Vagina (tissue), 2 donors: ENCODE data around the gene SHISA3. TPM values are rescaled to one million over a fixed set of nuclear protein-coding genes. Genes with fewer than 3 reads are reported as not detected.

Source experiments
- DNase-seq, 2 donors: peaks; one replicate each; pipeline ENCODE4 v3.0.0-alpha.2; 2017; ENCODE audit errors: extremely low spot score in 2 of 2
- H3K27ac ChIP-seq: fragments of 200-600 bp; sonication (generic); one replicate; pipeline ENCODE4 v1.5.1; 2019
- H3K27me3 ChIP-seq: fragments of 200-600 bp; sonication (generic); one replicate; pipeline ENCODE4 v1.5.1; 2019
- H3K36me3 ChIP-seq, 2 donors: fragments of 200-600 bp; sonication (generic); one replicate each; pipeline ENCODE4 v1.5.1; 2017 to 2019
- H3K4me1 ChIP-seq: fragments of 200-600 bp; sonication (generic); one replicate; pipeline ENCODE4 v1.5.1; 2019
- H3K4me3 ChIP-seq, 2 donors: fragments of 200-600 bp; sonication (generic); 1 replicate in 1 of 2; 2 replicates in 1 of 2; pipeline ENCODE4 v1.5.1; 2016 to 2019
- H3K9me3 ChIP-seq: fragments of 200-600 bp; sonication (generic); one replicate; pipeline ENCODE4 v1.5.1; 2019
- POLR2A ChIP-seq, 2 donors: fragments of 450-650 bp; IDR thresholded peaks; one replicate each; pipeline ENCODE4 v1.6.1; 2017; ENCODE audit warnings: antibody characterized with exemption in 2 of 2, mild to moderate bottlenecking in 2 of 2, moderate library complexity in 2 of 2
- POLR2AphosphoS5 ChIP-seq, 2 donors: sonication (generic); formaldehyde crosslinking; IDR thresholded peaks; one replicate each; pipeline ENCODE4 v1.9.0; 2017; ENCODE audit warnings: antibody characterized with exemption in 2 of 2, mild to moderate bottlenecking in 2 of 2, low read depth in 1 of 2; ENCODE audit not compliant: insufficient read depth in 1 of 2
- intact Hi-C: fragments of 100-400 bp; cut with DNase I; formaldehyde crosslinking; loops from one replicate; pipeline ENCODE4 v1.15.1; 2023
- total RNA-seq: library from RNA; depleted of rRNA; stranded (reverse); fragments of >200 nt; gene quantifications from one replicate; pipeline ENCODE4 v1.2.3, GENCODE V29; 2016
- TF ChIP-seq, protein P1 (sequence below), 3 experiments: fragments of 450-650 bp in 2 of 3; fragments of 200-600 bp in 1 of 3; sonication (generic) in 1 of 3; IDR thresholded peaks; one replicate each; pipeline ENCODE4 v1.5.1; 2017 to 2019; ENCODE audit warnings: antibody characterized with exemption in 3 of 3, mild to moderate bottlenecking in 2 of 3, moderate library complexity in 2 of 3

SHISA3 gene
- total RNA-seq, 1 donor from 2014 or later = 4.4 TPM

DNA sequence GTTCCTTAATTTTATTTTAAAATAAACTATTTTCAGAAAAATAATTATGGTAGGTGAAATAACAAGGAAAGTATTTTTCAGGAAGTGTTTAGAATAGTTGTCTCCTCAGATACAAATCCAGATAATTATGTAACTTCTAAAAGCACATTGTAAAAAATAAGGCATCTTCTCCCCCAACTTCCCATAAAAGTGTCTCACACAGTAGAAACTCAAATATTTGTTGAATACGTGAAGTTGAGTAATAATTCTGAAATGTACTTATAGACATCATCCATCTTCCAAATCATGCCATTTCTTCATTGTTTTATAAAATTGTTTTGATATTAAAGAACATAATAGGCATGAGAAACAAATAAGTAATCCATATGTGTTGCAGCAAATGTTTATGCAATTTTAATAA, 18.0 kb downstream of the SHISA3 start:
- TF ChIP-seq POLR2A (IDR thresholded peaks at IDR 0.05) (no peak), POLR2AphosphoS5 (IDR thresholded peaks at IDR 0.05; ENCODE audit: insufficient read depth in 1 of 2, low read depth in 1 of 2) (no peak)
- TF ChIP-seq, protein P1, sequence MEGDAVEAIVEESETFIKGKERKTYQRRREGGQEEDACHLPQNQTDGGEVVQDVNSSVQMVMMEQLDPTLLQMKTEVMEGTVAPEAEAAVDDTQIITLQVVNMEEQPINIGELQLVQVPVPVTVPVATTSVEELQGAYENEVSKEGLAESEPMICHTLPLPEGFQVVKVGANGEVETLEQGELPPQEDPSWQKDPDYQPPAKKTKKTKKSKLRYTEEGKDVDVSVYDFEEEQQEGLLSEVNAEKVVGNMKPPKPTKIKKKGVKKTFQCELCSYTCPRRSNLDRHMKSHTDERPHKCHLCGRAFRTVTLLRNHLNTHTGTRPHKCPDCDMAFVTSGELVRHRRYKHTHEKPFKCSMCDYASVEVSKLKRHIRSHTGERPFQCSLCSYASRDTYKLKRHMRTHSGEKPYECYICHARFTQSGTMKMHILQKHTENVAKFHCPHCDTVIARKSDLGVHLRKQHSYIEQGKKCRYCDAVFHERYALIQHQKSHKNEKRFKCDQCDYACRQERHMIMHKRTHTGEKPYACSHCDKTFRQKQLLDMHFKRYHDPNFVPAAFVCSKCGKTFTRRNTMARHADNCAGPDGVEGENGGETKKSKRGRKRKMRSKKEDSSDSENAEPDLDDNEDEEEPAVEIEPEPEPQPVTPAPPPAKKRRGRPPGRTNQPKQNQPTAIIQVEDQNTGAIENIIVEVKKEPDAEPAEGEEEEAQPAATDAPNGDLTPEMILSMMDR (IDR thresholded peaks at IDR 0.05) = no peak
- Histone ChIP-seq H3K36me3 (no peaks in the 10 kb centered on the region), H3K9me3 (no peaks in the 10 kb centered on the region), H3K4me3 (no peak overlapping the region), H3K27me3 (no peaks in the 10 kb centered on the region), H3K27ac (no peak overlapping the region), H3K4me1 (no peaks in the 10 kb centered on the region)
- intact Hi-C loops = no loop called here
- no peak for DNase-seq

DNA sequence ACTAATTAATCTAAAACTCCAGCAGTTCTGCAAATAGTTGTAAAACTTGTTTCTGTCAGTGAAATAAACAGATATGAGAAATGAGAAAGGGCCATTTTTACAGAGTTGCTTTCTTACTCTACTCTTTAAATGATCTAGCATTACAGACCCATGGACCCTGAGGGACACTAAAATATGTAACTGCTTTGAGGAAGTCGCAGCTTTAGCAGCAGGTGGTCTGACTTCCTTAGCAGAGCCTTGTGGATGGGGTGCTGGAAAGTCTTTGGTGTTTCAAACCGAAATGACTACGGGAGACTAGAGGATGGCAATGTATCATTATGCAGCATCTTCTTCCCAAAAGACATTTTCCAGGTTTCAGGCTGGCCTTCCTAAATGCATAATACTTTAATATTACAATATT, 18.7 kb downstream of the SHISA3 start:
- Histone ChIP-seq H3K9me3 (no peaks in the 10 kb centered on the region), H3K27ac (no peak overlapping the region), H3K27me3 (no peaks in the 10 kb centered on the region), H3K4me1 (no peaks in the 10 kb centered on the region), H3K36me3 (no peaks in the 10 kb centered on the region), H3K4me3 (no peak overlapping the region)
- intact Hi-C loops = no loop called here
- DNase-seq = no peak
- no peak for TF ChIP-seq POLR2A (IDR thresholded peaks at IDR 0.05)
- TF ChIP-seq, protein P1 (IDR thresholded peaks at IDR 0.05) = no peak
- TF ChIP-seq POLR2AphosphoS5 (IDR thresholded peaks at IDR 0.05; ENCODE audit: insufficient read depth in 1 of 2, low read depth in 1 of 2) = no peak

DNA sequence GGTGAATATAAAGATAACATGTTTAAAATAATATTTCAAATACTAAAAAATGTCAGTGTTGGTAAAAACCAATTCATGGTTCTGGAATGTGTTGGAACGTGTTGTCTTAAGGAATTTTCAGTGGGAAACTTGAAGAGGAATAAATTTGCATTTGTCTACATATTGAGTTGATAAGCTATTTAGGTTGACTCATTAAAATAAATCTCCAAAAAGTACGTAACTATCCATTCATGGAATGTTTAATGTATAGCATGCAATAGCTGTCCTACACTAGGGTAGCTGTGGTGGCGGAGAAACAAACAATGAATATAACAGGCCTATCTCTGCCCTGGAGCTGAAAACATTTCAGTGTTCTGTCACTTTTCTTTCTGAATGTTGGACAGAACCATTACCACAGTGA, 20.3 kb downstream of the SHISA3 start:
- intact Hi-C loops = no loop called here
- Histone ChIP-seq H3K4me1 (no peaks in the 10 kb centered on the region), H3K4me3 (no peak overlapping the region), H3K27me3 (no peaks in the 10 kb centered on the region), H3K36me3 (no peaks in the 10 kb centered on the region), H3K27ac (no peak overlapping the region), H3K9me3 (no peaks in the 10 kb centered on the region)
- DNase-seq = no peak
- no peak for TF ChIP-seq POLR2A (IDR thresholded peaks at IDR 0.05)
- TF ChIP-seq, protein P1 (IDR thresholded peaks at IDR 0.05) = no peak
- no peak for TF ChIP-seq POLR2AphosphoS5 (IDR thresholded peaks at IDR 0.05; ENCODE audit: insufficient read depth in 1 of 2, low read depth in 1 of 2)

DNA sequence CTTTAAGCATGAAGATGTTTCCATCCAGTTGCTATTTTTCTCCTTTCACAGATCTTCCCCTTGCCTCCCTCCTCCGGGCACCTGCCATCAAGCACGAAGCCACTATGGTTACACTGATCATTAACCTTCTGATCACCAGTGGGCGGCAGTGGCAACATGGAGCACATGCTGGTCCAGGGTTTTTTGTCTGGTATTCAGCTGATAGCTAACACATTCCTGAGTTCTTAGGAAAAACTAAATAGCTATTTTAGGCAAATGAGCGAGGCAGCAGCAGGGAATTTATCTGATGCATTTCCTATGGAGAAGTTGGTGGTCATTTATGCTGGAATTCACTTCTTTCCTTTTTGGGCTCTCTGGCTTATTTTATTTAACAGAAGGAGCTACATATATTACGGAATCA, 22.9 kb downstream of the SHISA3 start:
- H3K4me1 ChIP-seq = no peaks in the 10 kb centered on the region
- TF ChIP-seq POLR2A (IDR thresholded peaks at IDR 0.05) (no peak), POLR2AphosphoS5 (IDR thresholded peaks at IDR 0.05; ENCODE audit: insufficient read depth in 1 of 2, low read depth in 1 of 2) (no peak)
- TF ChIP-seq, protein P1 (IDR thresholded peaks at IDR 0.05) = no peak
- intact Hi-C loops = no loop called here
- no peak for DNase-seq
- no peaks in the 10 kb centered on the region for H3K9me3 ChIP-seq
- H3K4me3 ChIP-seq = no peak overlapping the region
- H3K36me3 ChIP-seq = no peaks in the 10 kb centered on the region
- H3K27ac ChIP-seq = no peak overlapping the region
- H3K27me3 ChIP-seq = no peaks in the 10 kb centered on the region

DNA sequence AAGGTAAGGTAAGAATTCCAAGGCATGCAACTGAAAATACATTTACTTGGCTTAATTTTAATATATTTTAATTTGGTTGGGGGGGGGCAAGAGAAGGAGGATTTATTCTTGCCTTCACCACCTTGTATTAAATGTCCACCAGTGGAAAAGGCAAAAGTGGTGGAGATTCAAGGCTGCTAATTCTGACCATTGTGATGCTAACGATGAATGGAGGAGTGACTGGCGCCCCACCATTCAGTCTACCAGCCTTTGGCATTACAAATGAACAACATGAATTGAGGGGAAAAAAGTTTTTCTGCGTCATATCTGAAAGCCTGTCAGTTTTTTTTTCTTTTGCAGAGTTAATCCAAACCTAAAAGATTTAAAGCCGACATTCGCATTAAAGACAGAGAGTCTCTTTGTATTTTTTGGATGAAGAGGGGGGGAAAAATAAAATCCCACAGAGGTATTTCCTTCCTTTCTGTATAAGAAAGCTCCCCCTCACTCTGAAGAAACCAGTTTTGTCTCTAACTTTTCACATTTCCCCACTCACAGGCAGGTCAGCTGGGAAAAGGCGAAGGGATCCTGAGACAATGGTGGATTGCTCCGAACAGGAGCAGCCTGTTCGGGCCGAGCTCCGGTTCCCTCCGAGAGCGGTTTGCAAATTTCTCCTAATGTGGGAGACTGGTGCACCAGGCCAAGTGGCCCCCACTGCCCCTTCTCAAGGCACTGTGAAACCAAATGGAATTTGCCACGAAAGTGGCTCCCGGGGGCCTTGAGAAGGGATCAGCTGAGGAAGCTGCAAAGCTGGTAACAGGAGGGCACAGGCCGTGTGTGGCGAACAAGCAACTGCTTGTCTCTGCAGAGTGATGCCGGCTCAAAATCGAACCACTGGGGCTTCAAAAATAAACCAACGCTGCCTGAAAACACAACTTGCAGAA, 28.1 kb downstream of the SHISA3 start:
- Histone ChIP-seq H3K27me3 (no peaks in the 10 kb centered on the region), H3K36me3 (no peaks in the 10 kb centered on the region), H3K27ac (no peak overlapping the region), H3K4me1 (no peaks in the 10 kb centered on the region), H3K9me3 (no peaks in the 10 kb centered on the region), H3K4me3 (no peak overlapping the region)
- intact Hi-C loops = no loop called here
- no peak for DNase-seq
- no peak for TF ChIP-seq POLR2AphosphoS5 (IDR thresholded peaks at IDR 0.05; ENCODE audit: insufficient read depth in 1 of 2, low read depth in 1 of 2)
- TF ChIP-seq POLR2A (IDR thresholded peaks at IDR 0.05) = no peak
- TF ChIP-seq, protein P1 (IDR thresholded peaks at IDR 0.05) = no peak
